Activated T-helper 17 cell treated with anti-CD3 and anti-CD28 coated beads, Interleukin-2, amount 50 U/mL, for 72 hours (primary cell): ENCODE data around the gene CD200. TPM values are rescaled to one million over a fixed set of nuclear protein-coding genes. Genes with fewer than 3 reads are reported as not detected.
A peak's percentile ranks its signal among the peaks of the same experiment; 100 is the strongest.

Experiments used
- ATAC-seq: fragments of 150-1000 bp; cut with Tn5 transposase; replicated peaks from 2 replicates; pipeline ENCODE4 v1.10.0; 2021; ENCODE audit warnings: mild to moderate bottlenecking, moderate library complexity
- H3K27ac Mint-ChIP-seq: one replicate; pipeline ENCODE4 v1.8.0; 2022; ENCODE audit warnings: mixed read lengths
- H3K27me3 Mint-ChIP-seq: one replicate; pipeline ENCODE4 v1.8.0; 2022; ENCODE audit warnings: mixed read lengths
- H3K36me3 Mint-ChIP-seq: one replicate; pipeline ENCODE4 v1.8.0; 2022; ENCODE audit warnings: low read depth, mild to moderate bottlenecking, mixed read lengths
- H3K4me1 Mint-ChIP-seq: one replicate; pipeline ENCODE4 v1.8.0; 2022; ENCODE audit warnings: mixed read lengths
- H3K4me3 Mint-ChIP-seq: one replicate; pipeline ENCODE4 v1.8.0; 2022; ENCODE audit warnings: mild to moderate bottlenecking, mixed read lengths
- H3K9me3 Mint-ChIP-seq: one replicate; pipeline ENCODE4 v1.8.0; 2022; ENCODE audit warnings: mixed read lengths
- total RNA-seq, 2 donors: library from RNA; stranded (reverse); gene quantifications; one replicate each; pipeline ENCODE4 v1.2.3, GENCODE V29; 2022

Gene CD200
- total RNA-seq, 2 donors from 2014 or later: 5.1 to 26.8 TPM

- H3K4me3 Mint-ChIP-seq: no peak overlapping the region
- no peak overlapping the region for H3K27ac Mint-ChIP-seq
- H3K9me3 Mint-ChIP-seq: no peaks in the 10 kb centered on the region
- H3K27me3 Mint-ChIP-seq: peaks cover 5% of the 10 kb centered on the region
- H3K4me1 Mint-ChIP-seq: no peaks in the 10 kb centered on the region
- no peak for ATAC-seq
- H3K36me3 Mint-ChIP-seq: no peaks in the 10 kb centered on the region
Observed at GRCh38 chr3:112315791-112316190, 17.2 kb upstream of the CD200 start.

GRCh38 chr3:112319516-112320276 is 13.3 kb upstream of the CD200 start:
- H3K4me1 Mint-ChIP-seq: no peaks in the 10 kb centered on the region
- peaks cover 13% of the 10 kb centered on the region for H3K27me3 Mint-ChIP-seq
- ATAC-seq: no peak
- H3K9me3 Mint-ChIP-seq: no peaks in the 10 kb centered on the region
- H3K27ac Mint-ChIP-seq: no peak overlapping the region
- no peaks in the 10 kb centered on the region for H3K36me3 Mint-ChIP-seq
- H3K4me3 Mint-ChIP-seq: no peak overlapping the region

DNA sequence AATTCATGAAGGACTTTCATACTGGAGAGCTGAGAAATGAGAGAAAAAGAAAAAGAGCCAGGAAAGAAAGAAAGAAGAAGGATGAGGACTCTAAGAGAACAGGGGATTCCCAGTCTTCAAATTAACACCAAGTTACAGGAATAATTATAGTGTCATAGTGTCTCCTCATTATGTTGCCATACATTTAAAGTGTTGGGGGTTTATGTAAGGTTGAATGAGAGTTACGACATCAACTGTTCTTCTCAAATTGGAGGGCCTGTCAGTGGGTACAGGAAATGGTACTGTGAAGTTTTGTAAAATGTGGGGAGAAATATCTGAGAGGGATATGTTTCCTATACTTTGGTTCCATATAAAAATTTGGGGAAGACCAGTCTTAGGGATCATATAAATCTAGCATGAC is 12.3 kb upstream of the CD200 start:
- Mint-ChIP-seq H3K4me3 (no peak overlapping the region), H3K9me3 (no peaks in the 10 kb centered on the region), H3K36me3 (no peaks in the 10 kb centered on the region), H3K27ac (no peak overlapping the region), H3K4me1 (no peaks in the 10 kb centered on the region), H3K27me3 (peaks cover 13% of the 10 kb centered on the region)
- ATAC-seq: no peak

GRCh38 chr3:112321867-112322652 is 10.9 kb upstream of the CD200 start:
- no peaks in the 10 kb centered on the region for H3K4me1 Mint-ChIP-seq
- no peak for ATAC-seq
- H3K36me3 Mint-ChIP-seq: no peaks in the 10 kb centered on the region
- H3K9me3 Mint-ChIP-seq: no peaks in the 10 kb centered on the region
- H3K27me3 Mint-ChIP-seq: peaks cover 17% of the 10 kb centered on the region
- H3K4me3 Mint-ChIP-seq: no peak overlapping the region
- no peak overlapping the region for H3K27ac Mint-ChIP-seq

DNA sequence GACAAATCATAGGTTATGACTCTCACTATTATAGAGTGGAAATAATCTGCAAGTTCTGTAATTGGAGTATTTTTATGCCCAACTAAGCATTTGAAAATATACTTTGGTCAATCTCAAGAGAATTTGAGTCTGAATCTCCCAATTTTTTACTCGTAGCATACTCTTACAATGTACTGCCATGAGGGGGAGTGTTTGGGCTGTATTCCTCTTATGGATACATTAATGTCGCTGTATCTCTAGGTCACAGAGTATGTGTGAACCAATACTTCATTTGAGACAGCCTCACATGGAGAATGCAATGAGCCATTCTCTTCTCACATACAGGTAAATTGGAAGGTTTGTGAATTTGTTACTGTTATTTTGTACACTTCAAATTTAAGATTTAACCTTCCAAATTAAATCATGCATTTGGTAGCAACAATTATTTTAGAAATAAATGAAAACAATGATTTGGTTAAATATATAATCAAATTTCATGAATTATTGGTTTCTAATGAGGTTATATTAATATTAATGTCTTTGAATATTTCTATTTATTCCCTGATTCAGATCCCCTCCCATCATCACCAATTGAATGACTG is 5.5 kb upstream of the CD200 start:
- H3K4me1 Mint-ChIP-seq: no peaks in the 10 kb centered on the region
- no peaks in the 10 kb centered on the region for H3K36me3 Mint-ChIP-seq
- peak; percentile 96 for ATAC-seq
- no peak overlapping the region for H3K27ac Mint-ChIP-seq
- H3K27me3 Mint-ChIP-seq: peaks cover 12% of the 10 kb centered on the region
- H3K9me3 Mint-ChIP-seq: no peaks in the 10 kb centered on the region
- H3K4me3 Mint-ChIP-seq: no peak overlapping the region

DNA sequence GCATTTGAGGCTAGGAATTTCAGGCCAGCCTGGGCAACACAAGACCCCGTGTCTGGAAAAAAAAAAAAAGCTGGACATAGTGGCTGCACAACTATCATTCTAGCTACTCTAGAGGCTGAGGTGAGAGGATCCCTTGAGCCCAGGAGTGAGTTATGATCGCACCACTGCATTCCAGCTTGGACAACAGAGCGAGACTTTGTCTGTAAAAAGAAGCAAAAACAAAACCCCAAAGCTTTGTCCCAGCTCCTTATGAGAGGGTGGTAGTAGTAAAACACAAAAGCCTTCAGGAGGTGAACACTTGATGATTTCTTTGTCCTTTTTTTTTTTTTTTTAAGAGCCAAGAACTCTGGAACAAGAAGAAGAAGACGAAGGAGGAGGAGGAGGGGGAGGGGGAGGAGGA is 1.1 kb upstream of the CD200 start:
- Mint-ChIP-seq H3K4me3 (peak overlapping the region; percentile 92), H3K9me3 (no peaks in the 10 kb centered on the region), H3K36me3 (peaks cover 18% of the 10 kb centered on the region), H3K27ac (no peak overlapping the region), H3K27me3 (peaks cover 1% of the 10 kb centered on the region), H3K4me1 (peaks cover 13% of the 10 kb centered on the region)
- no peak for ATAC-seq

- peak overlapping the region; percentile 92 for H3K4me3 Mint-ChIP-seq
- H3K9me3 Mint-ChIP-seq: no peaks in the 10 kb centered on the region
- H3K27ac Mint-ChIP-seq: peak overlapping the region; percentile 74
- ATAC-seq: peak; percentile 31
- peaks cover 27% of the 10 kb centered on the region for H3K4me1 Mint-ChIP-seq
- H3K27me3 Mint-ChIP-seq: no peaks in the 10 kb centered on the region
- peaks cover 30% of the 10 kb centered on the region for H3K36me3 Mint-ChIP-seq
Observed at GRCh38 chr3:112333381-112334317, 693 bp downstream of the CD200 start.

DNA sequence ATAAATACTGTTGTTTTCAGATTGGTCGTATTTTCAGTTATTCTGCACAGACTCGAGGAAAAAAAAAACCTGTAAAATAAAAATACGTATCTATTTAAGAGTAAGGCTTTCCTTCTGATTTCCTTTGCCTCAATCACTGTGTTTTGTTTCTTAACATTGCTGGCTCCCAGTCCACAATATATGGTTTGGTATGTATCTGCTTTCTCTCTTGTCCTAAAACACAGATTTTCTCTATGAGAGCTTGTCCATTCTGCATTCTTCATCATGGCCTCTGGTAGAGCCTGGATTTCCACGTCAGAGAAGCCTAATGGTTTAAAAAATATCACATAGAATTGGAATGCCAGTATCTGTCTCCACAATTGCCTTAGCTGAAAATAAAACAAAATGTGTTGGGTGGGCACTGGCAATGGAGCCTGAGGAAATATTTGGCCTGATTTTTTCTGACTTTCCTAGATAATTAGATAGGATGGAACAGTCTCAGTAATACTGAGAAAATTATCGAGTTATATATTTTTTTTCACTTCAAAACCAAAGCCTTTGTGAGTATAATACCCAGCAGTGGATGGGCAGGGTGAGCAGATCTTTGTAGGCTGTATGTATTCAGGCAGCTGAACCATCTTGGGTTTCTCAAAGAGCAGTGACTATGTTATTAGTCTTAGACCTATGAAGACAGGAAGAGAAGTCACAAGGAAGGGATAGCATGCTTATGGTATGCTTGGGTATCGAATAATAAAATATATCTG is 1.9 kb downstream of the CD200 start:
- Mint-ChIP-seq H3K27me3 (no peaks in the 10 kb centered on the region), H3K4me3 (peak overlapping the region; percentile 92), H3K9me3 (no peaks in the 10 kb centered on the region), H3K27ac (no peak overlapping the region), H3K36me3 (peaks cover 30% of the 10 kb centered on the region), H3K4me1 (peaks cover 27% of the 10 kb centered on the region)
- ATAC-seq: no peak

DNA sequence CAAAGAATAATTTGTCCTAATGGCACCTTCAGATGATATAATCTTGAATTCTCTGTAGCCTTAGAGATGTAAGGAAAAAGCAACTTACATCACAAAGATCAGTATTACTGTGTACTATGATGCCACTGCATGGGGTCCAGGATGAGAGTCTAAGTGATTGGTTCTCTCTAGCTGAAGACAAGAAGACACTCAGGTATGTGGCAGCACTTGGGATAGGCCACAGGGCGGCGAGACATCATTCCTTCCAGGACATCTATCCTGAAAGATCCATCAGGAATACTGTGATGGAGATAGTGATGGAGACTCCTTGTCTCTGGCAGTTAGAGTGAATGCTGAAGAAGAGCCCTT is 2.5 kb downstream of the CD200 start:
- Mint-ChIP-seq H3K27ac (no peak overlapping the region), H3K36me3 (peaks cover 31% of the 10 kb centered on the region), H3K27me3 (no peaks in the 10 kb centered on the region), H3K9me3 (no peaks in the 10 kb centered on the region), H3K4me1 (peaks cover 27% of the 10 kb centered on the region), H3K4me3 (peak overlapping the region; percentile 92)
- ATAC-seq: no peak

DNA sequence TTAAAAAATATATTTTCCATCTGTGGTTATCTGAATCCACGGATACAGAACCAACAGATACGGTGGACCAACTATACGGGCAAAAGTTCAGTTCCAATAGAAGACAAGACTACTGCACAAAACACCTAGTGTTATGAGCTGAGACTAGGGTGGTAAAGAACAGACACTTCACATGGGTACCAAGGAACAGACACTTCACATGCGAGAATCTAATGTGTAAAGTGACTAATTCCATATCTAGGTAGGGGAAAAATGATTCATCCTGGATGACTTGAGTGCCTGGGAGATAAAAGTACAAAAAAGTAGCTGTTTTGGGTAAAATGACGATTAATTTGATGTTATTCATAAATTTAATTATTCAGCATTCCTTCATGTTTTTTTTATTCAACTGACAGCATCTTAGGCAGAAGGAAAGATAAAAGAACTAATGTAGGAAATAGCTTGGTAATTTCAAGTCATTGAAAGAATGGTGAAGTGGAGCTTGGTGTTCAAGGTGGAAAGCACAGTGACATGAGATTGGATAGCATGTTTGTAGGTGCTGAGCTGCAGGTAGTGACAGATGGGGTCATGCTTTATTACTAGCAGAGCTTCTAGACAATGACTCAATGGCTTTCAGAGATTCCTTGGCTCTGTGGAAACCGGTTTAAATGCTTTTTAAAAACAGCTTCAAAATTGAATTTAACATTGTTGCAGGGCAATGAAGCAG is 5.2 kb downstream of the CD200 start:
- Mint-ChIP-seq H3K27me3 (no peaks in the 10 kb centered on the region), H3K4me3 (peak overlapping the region; percentile 92)

GRCh38 chr3:112338727-112339056 is 5.7 kb downstream of the CD200 start:
- peak overlapping the region; percentile 50 for H3K27ac Mint-ChIP-seq
- no peaks in the 10 kb centered on the region for H3K27me3 Mint-ChIP-seq
- H3K4me1 Mint-ChIP-seq: peaks cover 27% of the 10 kb centered on the region
- peak overlapping the region; percentile 92 for H3K4me3 Mint-ChIP-seq
- ATAC-seq: no peak
- H3K36me3 Mint-ChIP-seq: peaks cover 58% of the 10 kb centered on the region
- no peaks in the 10 kb centered on the region for H3K9me3 Mint-ChIP-seq

More for the DNA sequence above, 5.2 kb downstream of the CD200 start:
- H3K4me1 Mint-ChIP-seq: peaks cover 27% of the 10 kb centered on the region
- ATAC-seq: peak; percentile 89
- peaks cover 56% of the 10 kb centered on the region for H3K36me3 Mint-ChIP-seq
- peak overlapping the region; percentile 50 for H3K27ac Mint-ChIP-seq
- H3K9me3 Mint-ChIP-seq: no peaks in the 10 kb centered on the region

DNA sequence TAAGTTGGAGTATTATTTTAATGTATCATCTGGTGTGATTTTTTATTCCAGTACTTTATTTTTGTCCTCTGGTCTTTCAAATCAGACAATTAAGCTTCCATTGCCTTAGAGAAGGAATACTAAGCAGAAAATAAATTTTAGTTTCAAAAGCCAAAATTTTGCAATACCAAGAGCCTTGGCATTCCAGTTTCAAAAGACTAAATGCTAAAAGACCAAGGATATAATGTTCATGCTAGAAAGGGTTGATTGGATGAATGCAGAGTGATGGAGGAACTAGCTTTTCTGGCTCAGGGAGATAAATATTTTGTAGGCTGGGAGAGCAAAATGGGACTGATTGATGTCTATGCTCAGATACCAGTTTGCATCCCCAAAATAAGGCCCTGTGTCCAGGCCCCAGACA is 6.2 kb downstream of the CD200 start:
- Mint-ChIP-seq H3K4me1 (peaks cover 27% of the 10 kb centered on the region), H3K9me3 (no peaks in the 10 kb centered on the region), H3K4me3 (peak overlapping the region; percentile 1), H3K36me3 (peaks cover 62% of the 10 kb centered on the region), H3K27me3 (no peaks in the 10 kb centered on the region), H3K27ac (no peak overlapping the region)
- ATAC-seq: no peak

GRCh38 chr3:112339609-112340008 is 6.7 kb downstream of the CD200 start:
- H3K36me3 Mint-ChIP-seq: peaks cover 67% of the 10 kb centered on the region
- peak overlapping the region; percentile 1 for H3K4me3 Mint-ChIP-seq
- no peak for ATAC-seq
- no peak overlapping the region for H3K27ac Mint-ChIP-seq
- no peaks in the 10 kb centered on the region for H3K27me3 Mint-ChIP-seq
- H3K4me1 Mint-ChIP-seq: peaks cover 27% of the 10 kb centered on the region
- no peaks in the 10 kb centered on the region for H3K9me3 Mint-ChIP-seq
